ENCODE results near the gene PCNA.

The PCNA gene

DNA sequence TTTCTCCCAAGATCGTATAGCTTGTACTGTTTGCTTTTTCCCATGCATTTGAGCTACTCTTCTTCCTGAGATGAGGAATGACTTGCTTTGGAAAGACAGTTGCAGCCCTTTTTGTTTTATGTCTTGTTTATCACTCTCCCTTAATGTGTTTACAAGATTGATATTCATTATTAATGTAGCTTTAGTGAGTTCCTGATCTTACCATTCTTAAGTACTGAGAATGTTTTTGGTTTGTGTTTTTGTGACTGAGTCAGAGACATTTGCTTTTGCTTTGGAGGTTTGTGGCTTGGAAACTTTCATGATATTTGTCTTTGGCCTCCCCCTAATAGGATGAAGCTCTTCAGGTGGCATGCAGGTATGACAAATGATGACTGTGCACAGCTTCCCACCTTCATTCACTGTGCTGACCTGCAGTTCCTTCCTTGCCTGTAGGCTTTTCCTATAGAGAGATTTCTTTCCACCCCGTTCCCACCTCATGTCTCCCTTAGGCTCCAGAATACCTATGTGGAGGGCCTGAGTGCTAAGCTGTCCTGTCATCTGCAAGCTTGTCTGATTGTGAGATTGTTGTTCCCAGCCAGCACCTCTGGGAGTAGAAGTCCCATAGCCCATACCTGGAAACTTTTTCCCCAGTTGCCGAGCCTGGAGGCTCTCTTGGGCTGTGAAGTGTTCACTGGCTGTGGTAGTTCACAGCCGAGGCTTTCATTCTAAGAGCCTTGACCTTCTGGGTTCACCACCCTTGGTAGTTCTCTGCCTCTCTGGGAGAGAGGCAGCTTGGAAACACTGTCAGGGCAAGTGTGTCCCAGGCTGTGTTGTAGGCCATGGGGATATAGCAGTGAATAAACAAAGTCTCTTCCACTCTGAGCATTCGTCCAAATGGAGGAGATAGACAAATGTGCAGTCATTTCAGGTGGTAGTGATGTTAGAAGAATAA, 34.1 kb upstream of the PCNA start:
- Histone ChIP-seq H3K27me3 (ENCODE audit: control insufficient read depth, insufficient read depth, low read length) (no peaks in the 10 kb centered on the region), H3K9ac (ENCODE audit: low read length) (no peak overlapping the region)

DNA sequence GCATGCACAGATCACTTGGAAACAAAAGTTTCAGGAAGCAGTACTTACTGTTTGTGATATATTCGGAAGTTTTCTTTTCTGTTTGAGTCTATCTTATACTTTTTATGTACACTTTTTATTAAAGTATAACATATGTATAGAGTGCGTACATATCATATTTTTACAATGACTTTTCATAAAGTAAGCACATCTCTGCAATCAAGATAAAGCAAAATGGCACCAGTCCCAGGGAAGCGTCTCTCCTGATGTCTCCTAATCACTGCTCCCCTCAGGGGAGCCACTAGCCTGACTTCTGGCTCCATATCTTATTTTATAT, 33.4 kb upstream of the PCNA start:
- Histone ChIP-seq H3K27ac (ENCODE audit: low read depth, low read length) (no peak overlapping the region), H3K4me3 (ENCODE audit: low read depth, low read length) (no peak overlapping the region), H3K4me1 (ENCODE audit: control insufficient read depth, insufficient read depth, low read length) (peaks cover 22% of the 10 kb centered on the region), H3K36me3 (ENCODE audit: control insufficient read depth, insufficient read depth, low read length) (no peaks in the 10 kb centered on the region), H3K27me3 (ENCODE audit: control insufficient read depth, insufficient read depth, low read length) (no peaks in the 10 kb centered on the region), H3K9me3 (ENCODE audit: control insufficient read depth, insufficient read depth, low read depth, low read length) (no peaks in the 10 kb centered on the region), H3K9ac (ENCODE audit: low read length) (no peak overlapping the region)

More for the DNA sequence above, 34.1 kb upstream of the PCNA start:
- no peak overlapping the region; the same call in 1 of the 2 replicates for H3K27ac ChIP-seq (ENCODE audit: low read depth, low read length)
- H3K4me1 ChIP-seq (ENCODE audit: control insufficient read depth, insufficient read depth, low read length): peaks cover 22% of the 10 kb centered on the region
- no peak overlapping the region for H3K4me3 ChIP-seq (ENCODE audit: low read depth, low read length)
- no peaks in the 10 kb centered on the region for H3K9me3 ChIP-seq (ENCODE audit: control insufficient read depth, insufficient read depth, low read depth, low read length)
- no peaks in the 10 kb centered on the region for H3K36me3 ChIP-seq (ENCODE audit: control insufficient read depth, insufficient read depth, low read length)

DNA sequence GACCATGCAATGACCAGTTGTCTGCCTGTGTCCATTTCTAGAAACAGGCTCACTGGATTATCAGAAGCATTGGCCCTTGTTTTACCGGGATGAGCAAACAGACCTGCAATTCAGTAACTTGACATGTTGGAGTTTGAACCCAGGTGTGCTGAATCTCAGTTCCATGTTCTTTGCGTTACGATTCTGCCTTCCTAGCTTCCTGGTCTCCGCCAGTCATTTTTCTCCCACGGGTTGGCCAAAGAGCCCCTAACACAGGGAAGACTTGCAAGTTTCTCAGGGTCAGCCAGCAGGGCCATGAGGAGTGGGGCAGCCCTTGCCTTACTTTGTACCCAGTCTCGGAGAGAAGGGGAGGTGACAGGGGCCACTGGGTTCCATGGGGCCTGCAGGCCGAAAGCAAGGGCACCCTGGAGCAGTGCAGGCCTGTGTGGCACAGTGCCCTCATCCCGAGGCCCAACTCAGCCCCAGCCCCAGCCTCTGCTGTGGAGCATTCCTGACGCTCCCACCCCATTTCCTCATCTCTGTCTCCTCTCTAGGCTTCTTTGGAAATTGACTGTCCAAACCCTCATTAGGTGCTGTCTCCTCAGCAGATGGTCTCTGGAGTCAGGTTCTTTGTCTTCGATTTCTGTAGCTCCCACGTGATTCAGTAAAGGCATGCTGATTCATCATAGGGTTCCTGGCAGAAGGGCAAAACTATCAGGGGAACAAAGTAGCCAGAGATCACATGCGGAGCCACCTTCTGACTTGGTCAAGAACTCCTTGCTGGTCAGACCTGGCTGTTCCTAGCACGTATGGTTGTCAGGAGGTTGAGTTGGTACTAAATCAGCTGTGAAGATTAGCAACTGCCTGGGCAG, 30.7 kb upstream of the PCNA start:
- H3K4me1 ChIP-seq (ENCODE audit: control insufficient read depth, insufficient read depth, low read length): peaks cover 12% of the 10 kb centered on the region; the same call in 1 of the 2 replicates
- H3K9me3 ChIP-seq (ENCODE audit: control insufficient read depth, insufficient read depth, low read depth, low read length): no peaks in the 10 kb centered on the region
- no peaks in the 10 kb centered on the region for H3K27me3 ChIP-seq (ENCODE audit: control insufficient read depth, insufficient read depth, low read length)
- H3K4me3 ChIP-seq (ENCODE audit: low read depth, low read length): no peak overlapping the region
- peak overlapping the region; percentile 20; the same call in 1 of the 2 replicates for H3K27ac ChIP-seq (ENCODE audit: low read depth, low read length)
- H3K9ac ChIP-seq (ENCODE audit: low read length): no peak overlapping the region
- no peaks in the 10 kb centered on the region for H3K36me3 ChIP-seq (ENCODE audit: control insufficient read depth, insufficient read depth, low read length)

DNA sequence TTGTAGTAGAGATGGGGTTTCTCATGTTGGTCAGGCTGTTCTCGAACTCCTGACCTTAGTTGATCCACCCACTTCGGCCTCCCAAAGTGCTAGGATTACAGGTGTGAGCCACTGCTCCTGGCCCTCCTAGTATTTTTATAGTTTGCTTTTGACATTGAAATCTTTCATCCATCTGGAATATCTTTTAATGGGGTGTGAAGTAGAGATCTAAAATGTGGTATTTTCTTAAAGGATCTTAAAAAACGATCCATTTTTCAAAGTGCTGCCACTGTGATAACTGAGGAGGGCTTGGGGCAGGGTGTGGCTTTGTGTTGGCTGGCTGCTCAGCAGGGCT, 30.1 kb upstream of the PCNA start:
- H3K36me3 ChIP-seq (ENCODE audit: control insufficient read depth, insufficient read depth, low read length): no peaks in the 10 kb centered on the region
- no peak overlapping the region for H3K9ac ChIP-seq (ENCODE audit: low read length)
- no peaks in the 10 kb centered on the region for H3K9me3 ChIP-seq (ENCODE audit: control insufficient read depth, insufficient read depth, low read depth, low read length)
- no peak overlapping the region for H3K4me3 ChIP-seq (ENCODE audit: low read depth, low read length)
- no peak overlapping the region for H3K27ac ChIP-seq (ENCODE audit: low read depth, low read length)
- H3K27me3 ChIP-seq (ENCODE audit: control insufficient read depth, insufficient read depth, low read length): no peaks in the 10 kb centered on the region
- peaks cover 12% of the 10 kb centered on the region; the same call in 1 of the 2 replicates for H3K4me1 ChIP-seq (ENCODE audit: control insufficient read depth, insufficient read depth, low read length)

DNA sequence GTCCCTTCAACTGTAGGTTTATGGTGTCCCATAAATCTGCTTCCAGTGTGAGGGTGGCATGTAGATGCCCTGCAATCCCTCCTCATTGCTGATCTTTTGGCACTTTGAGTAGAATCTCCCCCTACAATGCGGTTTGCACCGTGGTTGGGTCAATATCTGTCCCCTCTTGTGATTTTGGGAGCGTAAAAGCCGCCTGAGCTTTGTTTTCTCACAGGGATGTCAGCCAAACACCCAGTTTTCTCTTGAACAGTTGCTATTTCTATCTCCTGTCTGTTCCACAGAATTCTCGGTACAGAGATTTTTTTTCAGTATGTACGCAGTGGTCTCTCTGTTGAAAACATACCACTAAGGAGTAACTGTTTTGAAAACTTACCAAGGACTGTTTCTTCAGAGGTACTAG, 28.8 kb upstream of the PCNA start:
- Histone ChIP-seq H3K4me1 (ENCODE audit: control insufficient read depth, insufficient read depth, low read length) (peaks cover 9% of the 10 kb centered on the region; the same call in 1 of the 2 replicates), H3K36me3 (ENCODE audit: control insufficient read depth, insufficient read depth, low read length) (peaks cover 3% of the 10 kb centered on the region; the same call in 1 of the 2 replicates), H3K9me3 (ENCODE audit: control insufficient read depth, insufficient read depth, low read depth, low read length) (no peaks in the 10 kb centered on the region), H3K27ac (ENCODE audit: low read depth, low read length) (no peak overlapping the region), H3K27me3 (ENCODE audit: control insufficient read depth, insufficient read depth, low read length) (no peaks in the 10 kb centered on the region), H3K9ac (ENCODE audit: low read length) (no peak overlapping the region), H3K4me3 (ENCODE audit: low read depth, low read length) (no peak overlapping the region)

DNA sequence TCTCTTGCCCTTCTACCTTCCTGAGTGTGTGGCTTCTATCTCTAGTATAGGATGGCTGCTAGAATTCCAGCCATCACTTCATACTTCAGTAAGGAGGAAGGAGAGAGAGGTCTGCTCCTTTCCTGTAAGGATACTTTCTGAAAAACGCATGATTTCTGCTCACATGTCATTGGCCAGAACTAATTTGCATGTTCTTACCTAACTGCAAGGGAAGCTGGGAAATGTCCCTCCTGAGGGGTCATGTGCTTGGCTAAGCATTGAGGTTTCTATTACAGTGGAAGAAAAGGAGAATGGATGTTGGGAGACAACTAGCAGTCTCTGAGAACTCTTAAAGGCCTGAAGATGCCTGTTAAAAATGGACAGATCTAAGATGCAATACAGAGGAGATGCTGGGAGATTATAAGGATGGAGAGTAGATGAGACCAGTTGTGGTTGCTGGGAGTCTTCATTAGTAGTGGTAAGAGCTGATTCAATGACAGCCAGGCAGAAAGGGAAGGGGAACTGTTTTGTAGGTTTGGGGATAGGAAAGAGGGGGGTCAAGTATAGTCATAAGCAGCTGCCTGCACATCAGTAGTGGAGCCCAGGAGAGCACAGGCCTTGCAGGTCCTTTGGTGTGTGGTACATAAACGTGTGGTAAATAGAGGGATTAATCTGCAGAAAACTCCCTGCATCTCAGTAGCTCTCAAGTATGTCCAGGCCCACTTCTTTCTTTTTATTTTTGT, 27.3 kb upstream of the PCNA start:
- peaks cover 9% of the 10 kb centered on the region; the same call in 1 of the 2 replicates for H3K4me1 ChIP-seq (ENCODE audit: control insufficient read depth, insufficient read depth, low read length)
- no peaks in the 10 kb centered on the region for H3K27me3 ChIP-seq (ENCODE audit: control insufficient read depth, insufficient read depth, low read length)
- peaks cover 3% of the 10 kb centered on the region; the same call in 1 of the 2 replicates for H3K36me3 ChIP-seq (ENCODE audit: control insufficient read depth, insufficient read depth, low read length)
- no peak overlapping the region for H3K9ac ChIP-seq (ENCODE audit: low read length)
- no peak overlapping the region for H3K27ac ChIP-seq (ENCODE audit: low read depth, low read length)
- no peak overlapping the region for H3K4me3 ChIP-seq (ENCODE audit: low read depth, low read length)
- H3K9me3 ChIP-seq (ENCODE audit: control insufficient read depth, insufficient read depth, low read depth, low read length): no peaks in the 10 kb centered on the region

DNA sequence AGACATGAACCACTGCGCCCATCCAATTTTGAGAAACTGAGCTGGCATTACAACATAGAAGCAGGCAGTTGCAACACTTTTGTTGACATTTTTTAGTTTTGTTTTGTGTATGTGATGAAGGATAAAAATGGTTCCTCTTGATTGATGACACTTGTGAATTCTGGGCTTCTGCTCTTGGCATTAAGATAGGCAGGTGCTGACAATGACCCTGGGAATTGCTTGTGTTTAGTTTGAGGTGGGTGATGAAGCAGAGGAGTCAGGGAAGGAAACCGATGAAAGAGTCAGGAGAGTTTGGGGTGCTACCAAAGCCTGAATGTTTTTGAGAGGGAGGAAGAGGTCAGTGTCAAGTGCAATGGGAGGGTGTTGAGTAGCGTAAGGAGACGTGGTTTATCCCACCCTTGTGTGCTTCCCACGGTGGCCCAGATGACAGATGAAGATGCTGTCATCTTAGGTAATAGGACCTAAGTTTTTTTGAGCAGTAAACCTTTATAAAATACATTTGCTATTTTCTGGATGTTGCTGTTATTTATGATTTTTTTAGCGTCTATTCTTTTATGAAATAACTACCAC, 26.4 kb upstream of the PCNA start:
- Histone ChIP-seq H3K27ac (ENCODE audit: low read depth, low read length) (no peak overlapping the region), H3K27me3 (ENCODE audit: control insufficient read depth, insufficient read depth, low read length) (no peaks in the 10 kb centered on the region), H3K4me3 (ENCODE audit: low read depth, low read length) (no peak overlapping the region), H3K36me3 (ENCODE audit: control insufficient read depth, insufficient read depth, low read length) (peaks cover 3% of the 10 kb centered on the region; the same call in 1 of the 2 replicates), H3K9me3 (ENCODE audit: control insufficient read depth, insufficient read depth, low read depth, low read length) (no peaks in the 10 kb centered on the region), H3K4me1 (ENCODE audit: control insufficient read depth, insufficient read depth, low read length) (peaks cover 9% of the 10 kb centered on the region; the same call in 1 of the 2 replicates), H3K9ac (ENCODE audit: low read length) (no peak overlapping the region)

DNA sequence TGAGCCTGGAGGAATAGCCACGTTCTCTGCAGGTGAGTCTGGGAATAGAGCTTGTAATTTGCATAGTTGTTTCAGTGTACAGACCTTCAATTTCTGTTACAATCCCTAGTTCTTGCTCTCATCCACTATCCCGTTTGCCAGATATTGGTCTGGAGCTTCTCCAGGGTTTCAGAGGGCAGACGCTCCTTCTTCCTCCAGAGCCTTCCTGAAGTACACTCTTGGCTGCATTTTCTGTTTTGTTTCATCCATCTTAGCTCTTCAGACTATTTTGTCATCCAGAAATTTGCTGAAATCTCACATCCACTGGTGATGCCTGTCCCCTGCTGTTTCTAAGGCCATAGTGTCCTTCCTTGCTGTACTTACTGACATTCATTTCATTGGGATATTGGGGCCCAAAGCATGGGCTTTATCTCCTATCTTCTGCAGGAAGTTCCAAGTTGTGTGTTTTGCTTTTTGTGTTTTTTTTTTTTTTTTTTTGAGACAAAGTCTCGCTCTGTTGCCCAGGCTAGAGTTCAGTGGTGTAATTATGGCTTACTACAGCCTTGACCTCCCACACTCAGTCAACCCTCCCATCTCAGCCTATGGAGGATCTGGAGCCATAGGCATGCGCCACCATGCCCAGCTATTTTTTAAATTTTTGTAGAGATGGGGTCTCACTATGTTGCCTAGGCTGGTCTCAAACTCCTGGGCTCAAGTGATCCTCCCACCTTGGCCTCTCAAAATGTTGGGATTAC, 25.8 kb upstream of the PCNA start:
- Histone ChIP-seq H3K9me3 (ENCODE audit: control insufficient read depth, insufficient read depth, low read depth, low read length) (no peaks in the 10 kb centered on the region), H3K36me3 (ENCODE audit: control insufficient read depth, insufficient read depth, low read length) (peaks cover 3% of the 10 kb centered on the region; the same call in 1 of the 2 replicates), H3K9ac (ENCODE audit: low read length) (no peak overlapping the region), H3K4me3 (ENCODE audit: low read depth, low read length) (no peak overlapping the region), H3K27ac (ENCODE audit: low read depth, low read length) (no peak overlapping the region), H3K27me3 (ENCODE audit: control insufficient read depth, insufficient read depth, low read length) (no peaks in the 10 kb centered on the region), H3K4me1 (ENCODE audit: control insufficient read depth, insufficient read depth, low read length) (peaks cover 6% of the 10 kb centered on the region; the same call in 1 of the 2 replicates)

DNA sequence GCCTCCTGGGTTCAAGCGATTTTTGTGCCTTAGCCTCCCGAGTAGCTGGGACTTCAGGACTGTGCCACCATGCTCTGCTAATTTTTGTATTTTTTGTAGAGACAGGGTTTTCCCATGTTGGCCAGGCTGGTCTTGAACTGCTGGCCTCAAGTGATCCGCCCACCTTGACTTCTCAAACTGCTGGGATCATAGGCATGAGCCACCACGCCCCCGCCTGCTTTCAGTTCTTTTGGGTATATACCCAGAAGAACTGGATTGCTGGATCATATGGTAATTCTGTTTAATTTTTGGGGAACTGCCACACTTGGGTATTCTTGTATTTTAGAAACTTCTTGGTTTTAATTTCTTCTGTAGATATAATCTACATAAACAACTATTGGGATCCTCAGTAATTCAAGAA, 24.1 kb upstream of the PCNA start:
- H3K9me3 ChIP-seq (ENCODE audit: control insufficient read depth, insufficient read depth, low read depth, low read length): no peaks in the 10 kb centered on the region
- no peak overlapping the region for H3K4me3 ChIP-seq (ENCODE audit: low read depth, low read length)
- no peak overlapping the region for H3K27ac ChIP-seq (ENCODE audit: low read depth, low read length)
- no peaks in the 10 kb centered on the region for H3K4me1 ChIP-seq (ENCODE audit: control insufficient read depth, insufficient read depth, low read length)
- H3K36me3 ChIP-seq (ENCODE audit: control insufficient read depth, insufficient read depth, low read length): peaks cover 3% of the 10 kb centered on the region; the same call in 1 of the 2 replicates
- no peaks in the 10 kb centered on the region for H3K27me3 ChIP-seq (ENCODE audit: control insufficient read depth, insufficient read depth, low read length)
- no peak overlapping the region for H3K9ac ChIP-seq (ENCODE audit: low read length)

DNA sequence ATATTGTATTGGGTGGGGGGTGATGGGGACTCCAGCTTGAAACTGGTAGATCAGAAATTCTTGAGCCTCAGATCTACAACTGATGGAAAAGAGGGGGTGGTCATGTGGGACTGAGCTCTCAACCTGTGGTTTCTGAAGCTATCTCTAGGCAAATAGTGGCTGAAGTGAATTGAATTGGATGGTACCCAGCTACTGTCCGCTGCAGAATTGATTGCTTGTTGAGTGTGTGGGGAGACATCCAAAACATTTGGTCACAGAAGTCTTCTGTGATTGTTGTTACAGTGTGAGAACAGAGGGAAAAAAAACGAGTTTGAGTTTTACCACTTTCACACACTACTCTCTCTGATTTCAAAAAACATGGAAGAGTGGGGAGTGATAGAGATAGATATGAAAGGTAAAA, 21.9 kb upstream of the PCNA start:
- H3K9ac ChIP-seq (ENCODE audit: low read length): no peak overlapping the region
- no peaks in the 10 kb centered on the region for H3K9me3 ChIP-seq (ENCODE audit: control insufficient read depth, insufficient read depth, low read depth, low read length)
- H3K4me1 ChIP-seq (ENCODE audit: control insufficient read depth, insufficient read depth, low read length): no peaks in the 10 kb centered on the region; the same call in 1 of the 2 replicates
- no peaks in the 10 kb centered on the region for H3K27me3 ChIP-seq (ENCODE audit: control insufficient read depth, insufficient read depth, low read length)
- H3K4me3 ChIP-seq (ENCODE audit: low read depth, low read length): no peak overlapping the region
- peaks cover 3% of the 10 kb centered on the region; the same call in 1 of the 2 replicates for H3K36me3 ChIP-seq (ENCODE audit: control insufficient read depth, insufficient read depth, low read length)
- no peak overlapping the region for H3K27ac ChIP-seq (ENCODE audit: low read depth, low read length)

Data from HUES6 (cell line).